GM19099 (cell line): ENCODE measurements around the gene UBA5.

Experiments used
- POLR2A ChIP-seq: IDR thresholded peaks from 3 replicates; pipeline ENCODE4 v1.6.1; 2011; ENCODE audit warnings: low read depth; ENCODE audit not compliant: insufficient read length; ENCODE audit errors: extremely low read depth

Gene UBA5

GRCh38 chr3:132645058-132645457 is 15.1 kb upstream of the UBA5 start:
- TF ChIP-seq POLR2A = no peak

DNA sequence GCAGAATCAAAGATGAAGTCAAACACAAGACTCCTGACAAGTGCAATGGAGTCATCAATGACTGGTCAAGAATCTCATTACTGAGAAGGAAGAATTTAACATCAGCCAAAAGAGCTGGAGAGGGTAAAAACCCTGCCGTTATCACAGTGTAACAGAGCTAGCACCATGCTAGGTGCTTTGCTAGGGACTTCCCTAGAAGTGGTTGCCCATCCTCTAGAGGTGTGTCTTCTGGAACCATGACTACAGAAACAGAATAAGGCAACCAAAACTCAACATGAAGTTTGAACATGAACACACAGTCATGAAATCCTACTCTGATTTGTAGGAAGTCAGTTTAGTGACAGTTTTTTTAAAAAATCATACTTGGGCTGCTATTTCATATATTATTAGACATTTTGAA is 10.0 kb upstream of the UBA5 start:
- no peak for TF ChIP-seq POLR2A

DNA sequence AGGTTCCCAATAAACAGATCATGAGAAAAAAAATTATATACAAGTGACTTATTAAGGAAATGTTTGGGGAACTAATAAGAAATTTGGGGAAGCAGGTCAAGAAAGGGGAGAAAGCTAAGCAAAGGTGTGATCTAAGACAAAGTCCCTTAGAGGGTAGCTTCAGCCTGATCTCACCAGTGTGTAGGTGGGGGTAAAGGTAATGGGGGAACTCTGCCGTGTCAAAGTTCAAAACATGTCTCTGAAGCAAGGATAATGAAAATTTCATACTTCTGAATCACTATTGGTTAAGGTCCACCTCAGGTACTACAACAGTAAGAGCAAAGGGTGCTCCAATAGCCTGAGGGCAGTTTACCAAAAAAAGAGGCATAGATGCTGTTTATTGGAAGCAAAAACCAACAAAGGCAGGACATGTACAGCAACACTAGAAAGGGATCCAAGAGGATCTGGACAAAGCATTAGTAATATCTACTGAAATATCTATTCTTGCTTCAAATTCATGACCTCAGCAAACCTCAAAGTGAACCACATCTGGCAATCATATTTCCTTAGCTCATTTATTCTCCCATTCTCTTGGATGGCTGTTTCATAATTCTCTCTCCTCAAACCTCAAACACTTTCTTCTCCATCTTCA is 7.4 kb upstream of the UBA5 start:
- no peak for TF ChIP-seq POLR2A

- no peak for TF ChIP-seq POLR2A
Measured at GRCh38 chr3:132654190-132654589, 5.9 kb upstream of the UBA5 start.

- no peak for TF ChIP-seq POLR2A
Measured at GRCh38 chr3:132654721-132655120, 5.4 kb upstream of the UBA5 start.

DNA sequence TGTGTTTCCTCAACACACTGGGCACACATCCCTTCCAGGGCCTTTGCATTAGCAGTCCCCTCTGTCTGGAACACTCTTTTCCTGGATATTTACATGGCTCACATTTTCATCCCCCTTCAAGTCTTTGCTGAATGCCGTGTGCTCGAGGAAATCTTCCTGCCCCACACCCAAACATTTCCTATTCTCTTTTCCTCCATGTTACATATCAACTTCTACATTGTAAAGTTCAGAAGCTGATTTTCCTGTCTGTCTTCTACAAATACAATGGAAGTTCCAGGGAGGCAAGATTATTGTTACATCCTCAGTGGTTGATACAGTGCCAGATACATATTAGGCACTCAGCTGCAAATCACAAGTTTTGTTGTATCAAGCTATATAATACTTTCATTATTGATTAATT is 4.7 kb upstream of the UBA5 start:
- TF ChIP-seq POLR2A = no peak

DNA sequence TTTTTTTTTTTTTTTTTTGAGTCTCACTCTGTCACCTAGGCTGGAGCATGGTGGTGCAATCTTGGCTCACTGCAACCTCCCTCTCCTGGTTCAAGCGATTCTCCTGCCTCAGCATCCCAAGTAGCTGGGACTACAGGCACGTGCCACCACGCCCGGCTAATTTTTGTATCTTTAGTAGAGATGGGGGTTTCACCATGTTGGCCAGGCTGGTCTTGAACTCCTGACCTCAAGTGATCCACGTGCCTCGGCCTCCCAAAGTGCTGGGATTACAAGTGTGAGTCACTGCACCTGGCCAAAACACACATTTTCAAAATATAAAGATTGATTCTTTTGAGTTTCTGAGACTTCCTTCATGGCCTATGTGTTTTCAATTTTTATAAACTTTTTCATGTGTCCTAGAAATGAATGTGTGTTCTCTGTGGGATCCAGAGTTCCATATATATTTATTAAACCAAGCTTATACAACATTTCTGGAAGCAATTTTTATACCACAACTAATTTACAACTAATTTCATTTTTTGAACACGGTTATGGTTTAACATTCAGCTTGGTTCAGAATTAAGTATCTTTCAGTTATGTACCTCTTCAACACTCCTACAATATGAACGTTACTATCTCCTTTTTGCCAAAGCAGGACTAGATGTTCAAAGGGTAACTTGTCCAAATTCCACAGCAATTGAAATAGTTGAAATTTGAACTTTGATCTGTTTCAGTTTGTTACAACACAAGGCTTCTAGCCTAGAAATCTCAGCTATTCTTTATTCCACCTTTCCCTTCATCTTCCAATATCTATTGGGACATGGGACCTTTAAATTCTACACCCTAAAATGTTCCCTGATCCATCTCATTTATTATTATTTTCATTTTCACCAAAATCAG is 2.0 kb upstream of the UBA5 start:
- no peak for TF ChIP-seq POLR2A

DNA sequence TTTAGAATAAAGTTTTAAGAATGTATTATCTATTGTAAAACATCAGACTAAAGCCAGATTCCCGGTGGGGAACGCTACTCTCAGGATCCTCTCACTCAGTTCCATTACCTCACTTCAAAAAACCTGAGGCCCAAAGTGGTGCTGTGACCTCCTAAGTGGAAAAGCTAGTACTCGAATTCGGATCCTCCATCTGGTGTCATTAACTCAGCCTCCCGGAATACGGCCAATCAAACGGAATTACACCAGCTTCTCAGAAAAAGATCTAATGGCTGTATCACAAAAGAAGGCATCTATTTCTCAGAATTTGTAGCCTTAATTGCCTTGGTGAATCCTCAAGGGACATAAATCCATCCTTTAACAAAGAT is 1.1 kb upstream of the UBA5 start:
- TF ChIP-seq POLR2A = no peak

DNA sequence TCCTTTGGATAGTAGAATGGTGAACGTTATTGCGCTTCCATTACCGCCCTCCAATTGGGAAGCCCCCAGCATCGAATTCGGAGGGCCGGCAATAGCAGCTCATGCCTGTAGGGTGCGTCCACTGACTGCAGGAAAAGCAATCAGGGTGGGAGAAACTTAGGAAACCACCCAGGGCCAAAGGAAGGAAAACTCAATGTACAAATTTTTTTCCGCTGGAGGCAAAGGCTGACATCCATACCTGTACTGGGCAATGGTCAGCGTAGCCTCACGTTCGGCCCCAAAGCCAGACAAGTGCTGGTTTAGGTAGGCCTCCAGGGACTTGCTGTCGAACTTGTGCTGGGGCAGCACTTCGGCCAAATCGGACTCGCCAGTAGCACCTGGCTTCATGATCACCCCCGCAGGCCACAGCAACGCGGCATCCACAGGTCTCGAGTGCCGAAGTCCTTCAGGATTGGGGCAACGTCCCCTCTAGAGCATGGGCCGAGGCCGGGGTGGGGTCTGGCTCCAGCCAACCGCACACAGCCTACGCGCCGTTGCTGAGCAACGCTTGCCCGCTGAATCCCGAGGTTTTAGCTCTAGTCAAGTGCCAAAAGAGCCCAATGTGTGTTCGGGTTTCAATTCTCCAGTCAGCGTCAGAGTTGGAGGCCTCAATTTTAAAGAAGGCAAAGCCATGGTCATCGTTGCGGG is 621 bp upstream of the UBA5 start, which contains the start of gene ACAD11:
TSS of gene ACAD11 (minus strand) at position 445 of the 687 bp plus-strand sequence. CDS start at position 387, 58 bp downstream.
- no peak for TF ChIP-seq POLR2A

DNA sequence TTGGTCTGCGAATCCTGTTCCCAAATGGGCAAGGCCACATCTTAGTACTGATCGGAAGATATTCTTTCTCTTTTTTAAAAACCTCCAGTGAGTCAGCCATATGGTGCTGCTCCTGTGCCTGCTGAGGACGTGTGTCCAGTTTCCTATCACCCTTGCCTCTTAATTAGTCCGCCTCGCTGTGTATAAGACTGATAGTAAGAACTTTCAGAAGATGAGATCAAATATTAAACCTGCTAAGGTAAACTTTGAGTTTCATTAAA is 612 bp downstream of the UBA5 start:
- TF ChIP-seq POLR2A = no peak

- no peak for TF ChIP-seq POLR2A
Measured at GRCh38 chr3:132661101-132661500, 972 bp downstream of the UBA5 start.

- no peak for TF ChIP-seq POLR2A
Measured at GRCh38 chr3:132662212-132662611, 2.1 kb downstream of the UBA5 start.

DNA sequence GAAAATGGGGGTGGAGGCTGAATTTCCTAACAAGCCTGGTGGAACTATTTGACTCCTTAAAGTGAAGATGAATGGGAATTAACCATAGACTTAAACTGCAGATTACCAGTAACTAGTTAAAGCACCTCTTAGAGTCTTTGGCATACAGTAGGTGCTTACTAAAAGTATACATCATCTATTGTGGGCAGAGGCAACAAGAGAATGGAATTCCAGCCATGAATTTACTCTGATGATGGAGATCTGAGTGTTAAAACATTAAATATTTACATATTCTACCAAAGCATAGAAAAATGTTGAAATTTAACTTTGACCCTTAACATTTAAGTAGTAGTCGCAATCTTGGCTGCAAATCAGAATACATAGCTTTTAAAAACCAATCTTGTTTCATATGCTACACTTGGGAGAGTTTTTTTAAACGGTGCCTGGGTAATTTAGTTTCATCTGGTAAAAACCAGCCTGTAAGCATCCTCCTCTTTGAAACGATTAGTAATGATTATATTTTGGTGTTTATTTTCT is 5.2 kb downstream of the UBA5 start:
- TF ChIP-seq POLR2A = no peak

- no peak for TF ChIP-seq POLR2A
Measured at GRCh38 chr3:132669256-132669777, 9.2 kb downstream of the UBA5 start.

- TF ChIP-seq POLR2A = no peak
Measured at GRCh38 chr3:132675408-132675807, 15.3 kb downstream of the UBA5 start.

DNA sequence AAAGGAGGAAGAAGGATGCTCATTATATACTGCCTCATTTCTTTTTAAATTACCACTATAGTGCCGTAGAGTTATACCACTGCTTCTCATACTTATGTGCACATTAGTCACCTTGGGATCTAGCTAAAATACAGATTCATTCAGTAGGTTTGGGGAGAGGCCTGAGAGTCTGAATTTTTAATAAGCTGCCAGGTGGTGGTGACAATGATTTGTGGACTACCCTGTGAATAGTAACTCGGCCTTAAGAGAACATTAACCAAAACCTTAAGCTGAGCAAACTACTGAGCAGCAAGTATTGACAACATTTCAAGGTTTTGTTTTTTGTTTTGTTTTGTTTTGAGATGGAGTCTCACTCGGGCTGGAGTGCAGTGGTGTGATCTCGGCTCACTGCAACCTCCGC is 19.8 kb downstream of the UBA5 start:
- no peak for TF ChIP-seq POLR2A

- no peak for TF ChIP-seq POLR2A
Measured at GRCh38 chr3:132681421-132681820, 21.3 kb downstream of the UBA5 start.
